DND-41 (cell line): ENCODE results near the gene IVL.

ENCODE experiments used
- CTCF ChIP-seq: IDR thresholded peaks from 2 replicates; pipeline ENCODE4 v1.5.1; 2012; ENCODE audit warnings: borderline replicate concordance, low read length, moderate library complexity, mild to moderate bottlenecking; ENCODE audit not compliant: poor library complexity, severe bottlenecking; ENCODE audit errors: extremely low read depth
- EZH2 ChIP-seq: IDR thresholded peaks from 3 replicates; pipeline ENCODE4 v1.6.1; 2012; ENCODE audit warnings: borderline replicate concordance, low read depth, mild to moderate bottlenecking, moderate library complexity, low read length, inconsistent platforms; ENCODE audit not compliant: severe bottlenecking

- TF ChIP-seq CTCF (no peak), EZH2 (no peak)
Observed at GRCh38 chr1:152946651-152947256, 38.4 kb downstream of the IVL start, which contains the start of gene SPRR5.
